ENCODE results near the gene SLC40A1.
A peak's percentile ranks its signal among the peaks of the same experiment; 100 is the strongest.
"Not testable (repeated sequence)": the region's sequence is repeated elsewhere in the genome, so short reads cannot be mapped to it uniquely, and the experiment has no call there.

SLC40A1 gene

GRCh38 chr2:189580658-189581353, at the start of gene SLC40A1:
TSS of gene SLC40A1 (minus strand) at chr2:189580786. CDS start at chr2:189580460, 326 bp downstream.
- peak; percentile 45 for DNase-seq

GRCh38 chr2:189629531-189630453, 49.2 kb upstream of the SLC40A1 start:
- no peak for DNase-seq

- no peak for DNase-seq
These were observed 48.4 kb upstream of the SLC40A1 start for GRCh38 chr2:189628817-189629530.

- no peak for DNase-seq
These were observed 47.2 kb upstream of the SLC40A1 start for GRCh38 chr2:189627789-189628188.

- no peak for DNase-seq
These were observed 45.0 kb upstream of the SLC40A1 start for GRCh38 chr2:189625636-189626035.

GRCh38 chr2:189624648-189625355, 44.2 kb upstream of the SLC40A1 start:
- no peak for DNase-seq

- DNase-seq: no peak
These were observed 42.5 kb upstream of the SLC40A1 start for GRCh38 chr2:189623049-189623448.

- no peak for DNase-seq
These were observed 41.2 kb upstream of the SLC40A1 start for GRCh38 chr2:189621781-189622180.

- DNase-seq: no peak
These were observed 37.6 kb upstream of the SLC40A1 start for GRCh38 chr2:189618197-189618596.

- no peak for DNase-seq
These were observed 34.0 kb upstream of the SLC40A1 start for GRCh38 chr2:189614585-189614984.

GRCh38 chr2:189613650-189614420, 33.2 kb upstream of the SLC40A1 start:
- DNase-seq: no peak

GRCh38 chr2:189613077-189613636, 32.6 kb upstream of the SLC40A1 start:
- no peak for DNase-seq

GRCh38 chr2:189610700-189611099, 30.1 kb upstream of the SLC40A1 start:
- no peak for DNase-seq

- DNase-seq: no peak
These were observed 29.3 kb upstream of the SLC40A1 start for GRCh38 chr2:189609853-189610252.

- DNase-seq: no peak
These were observed 28.8 kb upstream of the SLC40A1 start for GRCh38 chr2:189609423-189609816.

- no peak for DNase-seq
These were observed 28.3 kb upstream of the SLC40A1 start for GRCh38 chr2:189608795-189609422.

GRCh38 chr2:189608170-189608569, 27.6 kb upstream of the SLC40A1 start:
- no peak for DNase-seq

GRCh38 chr2:189602233-189602632, 21.6 kb upstream of the SLC40A1 start:
- no peak for DNase-seq

GRCh38 chr2:189601652-189602051, 21.1 kb upstream of the SLC40A1 start:
- DNase-seq: not testable (repeated sequence)

- DNase-seq: no peak
These were observed 20.5 kb upstream of the SLC40A1 start for GRCh38 chr2:189601043-189601442.

GRCh38 chr2:189599245-189599644, 18.7 kb upstream of the SLC40A1 start:
- DNase-seq: no peak
